OCI-LY7 (cell line): ENCODE results near the gene SCUBE3.

ENCODE experiments used
- CTCF ChIP-seq: fragments of 200-600 bp; sonication (generic); conservative IDR thresholded peaks from 2 replicates; pipeline ENCODE4 v1.5.1; 2014; ENCODE audit warnings: mild to moderate bottlenecking, antibody characterized with exemption, low read length, moderate library complexity, mixed read lengths
- EZH2phosphoT487 ChIP-seq: fragments of 200-600 bp; sonication (generic); IDR thresholded peaks from 2 replicates; pipeline ENCODE4 v1.6.1; 2018; ENCODE audit warnings: low read depth, borderline replicate concordance, mild to moderate bottlenecking, mixed run types, antibody characterized with exemption, low read length, moderate library complexity, mixed read lengths

DNA sequence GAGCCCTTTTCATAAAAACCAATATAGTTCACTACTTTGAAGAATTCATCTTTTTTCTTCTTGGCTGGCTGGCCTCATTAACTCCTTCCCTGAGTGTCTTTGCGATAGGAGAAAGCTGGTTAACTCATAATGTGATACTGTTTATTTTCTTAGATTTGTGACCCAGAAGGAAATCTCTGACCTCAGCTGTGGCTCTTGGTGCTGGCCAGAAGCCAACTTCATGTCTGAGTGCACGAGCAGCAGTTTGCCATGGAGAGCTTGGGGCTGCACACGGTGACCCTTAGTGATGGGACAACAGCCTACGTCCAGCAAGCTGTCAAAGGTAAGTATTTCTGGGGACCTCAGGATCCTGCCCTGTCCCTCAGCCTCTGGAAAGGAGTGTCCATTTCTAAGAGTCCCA is 67.1 kb downstream of the SCUBE3 start:
- TF ChIP-seq CTCF (no peak), EZH2phosphoT487 (no peak)
